Uterus (tissue), 2 donors: Measurements from ENCODE around the gene SAYSD1.

ENCODE experiments used
- CTCF ChIP-seq, 4 experiments: fragments of 200-600 bp in 2 of 4; fragments of 450-650 bp in 2 of 4; sonication (generic) in 2 of 4; IDR thresholded peaks; one replicate each; pipeline ENCODE4 v1.5.1; 2016 to 2019; ENCODE audit warnings: antibody characterized with exemption in 4 of 4, mild to moderate bottlenecking in 2 of 4, moderate library complexity in 1 of 4
- POLR2A ChIP-seq, 2 donors: fragments of 450-650 bp; IDR thresholded peaks; one replicate each; pipeline ENCODE4 v1.6.1; 2016; ENCODE audit warnings: antibody characterized with exemption in 2 of 2, mild to moderate bottlenecking in 1 of 2, moderate library complexity in 1 of 2

DNA sequence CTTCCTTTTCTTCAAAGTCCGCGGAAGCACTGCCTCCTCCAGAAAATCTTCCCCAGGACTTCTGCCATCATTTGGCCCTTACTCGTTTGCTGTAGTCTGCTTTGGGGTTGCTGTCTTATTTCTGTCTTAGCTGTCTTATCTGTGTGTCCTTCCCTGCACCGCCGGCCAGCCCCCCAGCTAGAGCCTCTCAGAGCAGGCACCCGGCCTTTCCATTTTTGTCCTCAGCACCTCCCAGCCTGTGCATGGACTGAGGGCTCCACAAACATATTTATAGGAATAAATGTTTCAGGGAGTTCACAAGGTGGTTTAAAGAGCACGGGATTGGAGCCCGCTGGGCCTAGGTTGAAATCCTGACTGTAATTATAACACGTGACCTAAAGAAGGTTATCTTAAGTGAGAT lies 58.3 kb downstream of the SAYSD1 start:
- TF ChIP-seq POLR2A (IDR thresholded peaks at IDR 0.05) (no peak), CTCF (IDR thresholded peaks at IDR 0.05) (no peak)
